IMR-90 (cell line): Measurements from ENCODE around the gene DENND2C. TPM values are rescaled to one million over a fixed set of nuclear protein-coding genes. Genes with fewer than 3 reads are reported as not detected.

Experiments used
- ATAC-seq: fragments of 200-7000 bp; cut with Tn5 transposase; 2 replicates; pipeline ENCODE4 v1.9.1; 2020; ENCODE audit warnings: low read depth, mild to moderate bottlenecking, moderate library complexity
- BruUV-seq: library from RNA; stranded (reverse); fragments of 400-500 nt; replicated peaks from 2 replicates; lab custom pipeline; 2021; lab: Mats Ljungman, UMichigan
- CTCF ChIA-PET: fragments of 300-600 bp; formaldehyde crosslinking; extraction: SDS; loops from one replicate; lab custom pipeline; 2021; ENCODE audit warnings: antibody characterized with exemption; lab: Yijun Ruan, JAX
- POLR2A ChIA-PET: fragments of 300-600 bp; sonication (Branson Sonifier 250); formaldehyde crosslinking; loops from one replicate; lab custom pipeline; 2022; ENCODE audit warnings: antibody characterized with exemption; ENCODE audit not compliant: unreplicated experiment; lab: Charles Lee
- DNase-seq: peaks from one replicate; pipeline ENCODE4 v3.0.0; 2013
- H2AFZ ChIP-seq: replicated peaks from 2 replicates; pipeline ENCODE3; 2013; ENCODE audit warnings: low read length, mild to moderate bottlenecking; ENCODE audit not compliant: poor library complexity
- H2AK5ac ChIP-seq: 2 replicates; pipeline ENCODE4 v1.6.1; 2013; ENCODE audit warnings: low read depth, low read length, inconsistent platforms
- H2AK9ac ChIP-seq: replicated peaks from 2 replicates; pipeline ENCODE3; 2013; ENCODE audit warnings: mild to moderate bottlenecking, low read depth, low read length, moderate library complexity; ENCODE audit not compliant: poor library complexity
- H2BK120ac ChIP-seq: 2 replicates; pipeline ENCODE4 v1.6.1; 2013; ENCODE audit warnings: low read depth, low read length, inconsistent platforms
- H2BK15ac ChIP-seq: 3 replicates; pipeline ENCODE4 v1.6.1; 2013; ENCODE audit warnings: low read depth, low read length, inconsistent platforms
- H2BK20ac ChIP-seq: 2 replicates; pipeline ENCODE4 v1.6.1; 2013; ENCODE audit warnings: low read depth, mild to moderate bottlenecking, inconsistent platforms, low read length, moderate library complexity
- H2BK5ac ChIP-seq: 2 replicates; pipeline ENCODE4 v1.6.1; 2013; ENCODE audit warnings: mild to moderate bottlenecking, low read depth, low read length, inconsistent platforms; ENCODE audit not compliant: poor library complexity, severe bottlenecking
- H3K14ac ChIP-seq: replicated peaks from 2 replicates; pipeline ENCODE4 v1.6.1; 2013; ENCODE audit warnings: low read depth, low read length, inconsistent platforms
- H3K18ac ChIP-seq: 2 replicates; pipeline ENCODE4 v1.6.1; 2013; ENCODE audit warnings: low read depth, low read length, control low read depth
- H3K23ac ChIP-seq: 2 replicates; pipeline ENCODE4 v1.6.1; 2013; ENCODE audit warnings: low read depth, low read length, inconsistent platforms
- H3K27ac ChIP-seq: 2 replicates; pipeline ENCODE4 v1.5.1; 2013; ENCODE audit warnings: mild to moderate bottlenecking, control low read depth, low read length; ENCODE audit not compliant: insufficient read depth
- H3K27me3 ChIP-seq: 2 replicates; pipeline ENCODE4 v1.6.1; 2013; ENCODE audit warnings: low read length; ENCODE audit not compliant: control insufficient read depth, insufficient read depth
- H3K36me3 ChIP-seq: 2 replicates; pipeline ENCODE4 v1.6.1; 2013; ENCODE audit warnings: low read length, mixed read lengths; ENCODE audit not compliant: control insufficient read depth, insufficient read depth
- H3K4ac ChIP-seq: 2 replicates; pipeline ENCODE4 v1.6.1; 2013; ENCODE audit warnings: low read depth, low read length, inconsistent platforms
- H3K4me1 ChIP-seq: 2 replicates; pipeline ENCODE4 v1.6.1; 2013; ENCODE audit warnings: low read length, mixed read lengths; ENCODE audit not compliant: control insufficient read depth, insufficient read depth
- H3K4me2 ChIP-seq: 2 replicates; pipeline ENCODE4 v1.6.1; 2013; ENCODE audit warnings: low read depth, mild to moderate bottlenecking, control low read depth, low read length, moderate library complexity
- H3K4me3 ChIP-seq: 2 replicates; pipeline ENCODE4 v1.5.1; 2013; ENCODE audit warnings: low read depth, mild to moderate bottlenecking, control low read depth, low read length, moderate library complexity; ENCODE audit not compliant: insufficient read depth
- H3K56ac ChIP-seq: 2 replicates; pipeline ENCODE4 v1.6.1; 2013; ENCODE audit warnings: low read length, inconsistent platforms; ENCODE audit not compliant: insufficient read depth; ENCODE audit errors: extremely low read depth
- H3K79me1 ChIP-seq, 2 experiments: 2 replicates each; pipeline ENCODE4 v1.6.1; 2013; ENCODE audit warnings: low read length in 2 of 2, inconsistent platforms in 1 of 2, low read depth in 1 of 2
- H3K9ac ChIP-seq: 2 replicates; pipeline ENCODE4 v1.6.1; 2013; ENCODE audit warnings: low read depth, low read length, control low read depth
- H3K9me1 ChIP-seq: 2 replicates; pipeline ENCODE4 v1.6.1; 2013; ENCODE audit warnings: low read length, inconsistent platforms; ENCODE audit not compliant: insufficient read depth
- H3K9me3 ChIP-seq: 2 replicates; pipeline ENCODE4 v1.6.1; 2013; ENCODE audit warnings: low read length; ENCODE audit not compliant: control insufficient read depth, insufficient read depth
- H4K20me1 ChIP-seq: 2 replicates; pipeline ENCODE4 v1.6.1; 2013; ENCODE audit warnings: low read length, inconsistent platforms; ENCODE audit not compliant: insufficient read depth
- H4K5ac ChIP-seq: 2 replicates; pipeline ENCODE4 v1.6.1; 2013; ENCODE audit warnings: mild to moderate bottlenecking, low read depth, low read length, control low read depth
- H4K8ac ChIP-seq, 2 experiments: 2 replicates each; pipeline ENCODE4 v1.6.1; 2013; ENCODE audit warnings: low read depth in 2 of 2, low read length in 2 of 2, control low read depth in 1 of 2, inconsistent platforms in 1 of 2
- H4K91ac ChIP-seq: 2 replicates; pipeline ENCODE4 v1.6.1; 2013; ENCODE audit warnings: low read depth, low read length, inconsistent platforms; ENCODE audit not compliant: insufficient read depth
- CEBPB ChIP-seq: IDR thresholded peaks from 2 replicates; pipeline ENCODE4 v1.6.1; 2012; ENCODE audit warnings: low read depth, low read length, improper control_type of control experiment
- ELK1 ChIP-seq: fragments of 150-350 bp; IDR thresholded peaks from 2 replicates; pipeline ENCODE4 v1.6.1; 2016; ENCODE audit warnings: low read depth, mild to moderate bottlenecking, low read length, moderate library complexity, borderline replicate concordance
- FOS ChIP-seq: fragments of 150-350 bp; IDR thresholded peaks from 2 replicates; pipeline ENCODE4 v1.6.1; 2016; ENCODE audit warnings: low read depth, low read length
- MAZ ChIP-seq: IDR thresholded peaks from 2 replicates; pipeline ENCODE4 v1.6.1; 2012; ENCODE audit warnings: low read depth, mild to moderate bottlenecking, low read length, improper control_type of control experiment, moderate library complexity, borderline replicate concordance
- MXI1 ChIP-seq: IDR thresholded peaks from 2 replicates; pipeline ENCODE4 v1.6.1; 2012; ENCODE audit warnings: low read depth, mild to moderate bottlenecking, low read length, moderate library complexity, borderline replicate concordance
- NFE2L2 ChIP-seq: fragments of 150-350 bp; IDR thresholded peaks from 2 replicates; pipeline ENCODE4 v1.6.1; 2016; ENCODE audit warnings: low read depth, mild to moderate bottlenecking, low read length
- RAD21 ChIP-seq: IDR thresholded peaks from 2 replicates; pipeline ENCODE4 v1.6.1; 2012; ENCODE audit warnings: low read length, improper control_type of control experiment
- RFX5 ChIP-seq: IDR thresholded peaks from 2 replicates; pipeline ENCODE4 v1.8.0; 2012; ENCODE audit warnings: low read depth, mild to moderate bottlenecking, low read length, moderate library complexity
- SMC3 ChIP-seq: fragments of 150-350 bp; IDR thresholded peaks from 2 replicates; pipeline ENCODE4 v1.6.1; 2016; ENCODE audit warnings: low read depth, mild to moderate bottlenecking, antibody characterized with exemption, low read length, moderate library complexity
- USF2 ChIP-seq: fragments of 150-350 bp; IDR thresholded peaks from 2 replicates; pipeline ENCODE4 v1.6.1; 2017; ENCODE audit warnings: mild to moderate bottlenecking, antibody characterized with exemption, low read length, low read depth
- dilution Hi-C: fragments of 300-500 bp; cut with HindIII; formaldehyde crosslinking; loops from one replicate; pipeline ENCODE4 v1.14.3; 2018; ENCODE audit warnings: low sequenced_read_pairs; ENCODE audit not compliant: unreplicated experiment
- in situ Hi-C: fragments of 300-500 bp; cut with MboI; formaldehyde crosslinking; loops from 3 replicates; pipeline ENCODE4 v1.14.3; 2019; ENCODE audit warnings: low sequenced_read_pairs, inconsistent platforms, mixed read lengths
- intact Hi-C: fragments of 100-400 bp; cut with micrococcal nuclease; formaldehyde crosslinking; loops from 2 replicates; pipeline ENCODE4 v1.10.0; 2022
- polyA plus RNA-seq, 3 experiments: library from polyadenylated mRNA; depleted of rRNA; stranded (reverse); fragments of >200 nt; gene quantifications; 2 replicates each; pipeline ENCODE4 v1.2.3, GENCODE V29; 2012; ENCODE audit warnings: low replicate concordance in 1 of 3
- total RNA-seq: library from RNA; depleted of rRNA; stranded (reverse); fragments of >200 nt; gene quantifications from 2 replicates; pipeline ENCODE4 v1.2.3, GENCODE V29; 2012

DENND2C gene
- total and polyA plus RNA-seq, 2 of the 4 experiments (the other 2 are of a cell fraction), result 0.58 to 2.2 TPM

- no peak overlapping the region for H3K23ac ChIP-seq
- ATAC-seq (no peak), DNase-seq (no peak)
- H2AK5ac ChIP-seq, result no peak overlapping the region
- no peaks in the 10 kb centered on the region for H3K79me1 ChIP-seq
- H2BK20ac ChIP-seq, result no peak overlapping the region
- no peak overlapping the region for H3K9ac ChIP-seq
- H3K4me2 ChIP-seq, result no peak overlapping the region
- in situ Hi-C loops, result no loop called here
- no peak overlapping the region for H2AK9ac ChIP-seq
- no TSS peak for BruUV-seq
- H3K9me1 ChIP-seq, result 0 out of 2 replicates have a peak, but pooled peaks cover 2% of the 10 kb centered on the region
- H3K4me3 ChIP-seq, result no peak overlapping the region
- intact Hi-C loops, result no loop called here
- no peaks in the 10 kb centered on the region for H3K9me3 ChIP-seq
- no peaks in the 10 kb centered on the region for H3K36me3 ChIP-seq
- no peak overlapping the region for H4K91ac ChIP-seq
- no peak for TF ChIP-seq RFX5
- no peak for TF ChIP-seq ELK1
- TF ChIP-seq MXI1, result no peak
- TF ChIP-seq USF2, result no peak
- no peak for TF ChIP-seq RAD21
- no peak for TF ChIP-seq MAZ
- TF ChIP-seq CEBPB, result no peak
- no peak for TF ChIP-seq FOS
- no peak for TF ChIP-seq SMC3
- TF ChIP-seq NFE2L2, result no peak
- no peak overlapping the region for H2AFZ ChIP-seq
- no peaks in the 10 kb centered on the region for H3K27me3 ChIP-seq
- dilution Hi-C loops, result no loop called here
- H2BK120ac ChIP-seq, result no peak overlapping the region
- H3K4me1 ChIP-seq, result no peaks in the 10 kb centered on the region
- no peak overlapping the region for H3K27ac ChIP-seq
- no peak overlapping the region for H2BK5ac ChIP-seq
- no peak overlapping the region for H3K4ac ChIP-seq
- no peak overlapping the region for H4K5ac ChIP-seq
- CTCF ChIA-PET, result no interaction called here
- H3K18ac ChIP-seq, result no peak overlapping the region
- no peaks in the 10 kb centered on the region for H4K20me1 ChIP-seq
- POLR2A ChIA-PET, result no interaction called here
- H4K8ac ChIP-seq, result no peak overlapping the region
- H2BK15ac ChIP-seq, result no peak overlapping the region
- no peak overlapping the region for H3K56ac ChIP-seq
- no peak overlapping the region for H3K14ac ChIP-seq
These were observed 37.4 kb downstream of the DENND2C start for GRCh38 chr1:114632427-114632826.
